Activated CD8-positive, alpha-beta memory T cell treated with anti-CD3 and anti-CD28 coated beads, Interleukin-2, amount 50 U/mL, for 1 hour (primary cell): Measurements from ENCODE around the gene GIPC2.
"Not testable (repeated sequence)": the region's sequence is repeated elsewhere in the genome, so short reads cannot be mapped to it uniquely, and the experiment has no call there.

Source experiments
- DNase-seq: peaks from one replicate; pipeline ENCODE4 v3.0.0-alpha.2; 2020; ENCODE audit errors: extremely low read depth

GIPC2 gene

GRCh38 chr1:78068681-78069283 lies 23.0 kb downstream of the GIPC2 start:
- no peak for DNase-seq

DNA sequence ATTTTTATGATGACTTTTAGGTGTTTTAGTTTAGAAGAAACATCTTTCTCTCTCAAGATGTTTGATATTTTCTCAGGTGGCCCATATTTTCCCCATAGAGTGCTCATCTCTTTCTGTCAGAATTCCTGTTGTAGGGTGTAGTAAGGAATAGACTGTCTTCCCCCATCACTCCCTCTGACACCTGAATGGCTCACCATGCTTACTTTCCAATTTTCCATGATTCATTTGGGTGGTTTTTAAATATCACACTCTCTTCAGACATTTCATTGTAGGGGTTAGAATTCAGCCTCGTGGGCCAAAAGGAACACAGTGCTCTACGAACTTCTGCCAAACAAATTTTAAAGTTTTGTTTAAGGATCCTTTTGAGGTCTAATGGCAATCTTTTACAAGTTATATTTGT lies 24.0 kb downstream of the GIPC2 start:
- DNase-seq: no peak

DNA sequence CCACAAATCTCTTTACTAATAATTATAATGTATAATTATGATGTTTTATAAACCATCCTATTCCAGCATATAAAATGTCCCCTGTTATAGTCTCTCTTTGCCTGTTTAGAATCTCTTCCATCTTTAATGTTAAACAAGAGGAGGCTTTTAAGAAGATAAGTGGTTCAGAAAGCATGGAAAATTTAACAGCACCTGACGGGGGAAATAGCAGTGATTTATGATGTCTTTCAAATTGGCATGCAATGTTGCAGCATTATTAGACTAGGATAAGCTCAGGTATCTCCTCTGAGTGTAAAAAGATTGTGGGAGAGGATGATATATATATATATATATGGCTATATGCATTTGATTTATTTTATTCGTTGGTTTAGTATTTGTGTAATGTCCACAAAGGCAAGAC lies 24.4 kb downstream of the GIPC2 start:
- DNase-seq: no peak

DNA sequence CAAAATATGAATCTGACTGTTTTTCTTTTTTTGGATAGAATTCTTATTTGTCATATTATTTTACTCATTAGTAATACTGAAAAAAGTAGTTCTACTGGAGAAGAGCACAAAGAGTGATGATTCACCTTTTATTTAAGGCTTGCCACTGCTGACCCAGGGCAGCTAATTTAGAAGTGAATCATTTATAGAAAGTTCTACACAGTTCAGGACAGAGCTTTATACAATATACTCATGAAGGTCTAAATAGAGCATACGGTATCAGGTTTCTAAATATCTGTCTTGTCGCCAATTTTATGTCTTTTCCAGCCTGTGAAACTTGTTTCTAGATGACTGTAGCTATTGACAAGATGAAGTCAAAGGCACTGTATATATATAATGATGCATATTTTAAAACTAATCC lies 25.0 kb downstream of the GIPC2 start:
- no peak for DNase-seq

DNA sequence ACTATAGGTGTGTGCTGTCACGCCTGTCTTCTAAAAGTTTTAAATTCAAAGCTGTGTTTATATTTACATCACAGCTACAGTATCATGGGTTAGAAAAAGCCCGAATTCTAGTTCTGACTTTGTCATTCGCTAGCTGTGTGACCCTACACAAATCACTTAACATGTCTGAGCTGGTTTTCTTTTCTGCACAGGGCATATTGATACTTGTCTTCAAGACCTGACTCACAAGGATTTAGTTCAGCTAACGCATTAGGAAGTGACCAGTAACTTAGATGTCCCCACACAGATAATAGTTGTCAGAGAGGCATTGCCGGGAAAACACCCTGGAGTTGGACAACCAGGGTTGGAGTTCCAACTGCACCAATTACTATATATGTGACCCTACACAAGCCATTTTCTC lies 25.9 kb downstream of the GIPC2 start:
- no peak for DNase-seq

DNA sequence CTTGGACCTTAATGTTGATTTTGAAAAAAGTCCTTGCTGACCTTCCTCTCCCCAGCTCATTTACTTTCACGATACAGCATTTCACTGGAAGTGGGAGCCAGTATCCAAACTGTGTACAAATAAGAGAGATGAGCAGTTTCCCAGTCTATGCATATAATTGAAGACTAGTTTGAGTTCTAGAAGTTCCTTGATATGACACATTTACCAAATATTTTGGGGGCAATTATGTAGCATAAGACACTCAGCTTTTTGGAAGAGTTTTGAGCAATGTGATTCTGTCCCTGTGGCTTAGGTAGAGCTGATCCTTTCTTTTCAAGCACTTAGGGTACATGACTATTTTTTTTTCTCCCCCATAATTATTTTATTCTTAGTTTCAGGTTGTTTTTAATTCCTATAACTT lies 26.4 kb downstream of the GIPC2 start:
- no peak for DNase-seq

GRCh38 chr1:78073441-78073840 lies 27.7 kb downstream of the GIPC2 start:
- no peak for DNase-seq

DNA sequence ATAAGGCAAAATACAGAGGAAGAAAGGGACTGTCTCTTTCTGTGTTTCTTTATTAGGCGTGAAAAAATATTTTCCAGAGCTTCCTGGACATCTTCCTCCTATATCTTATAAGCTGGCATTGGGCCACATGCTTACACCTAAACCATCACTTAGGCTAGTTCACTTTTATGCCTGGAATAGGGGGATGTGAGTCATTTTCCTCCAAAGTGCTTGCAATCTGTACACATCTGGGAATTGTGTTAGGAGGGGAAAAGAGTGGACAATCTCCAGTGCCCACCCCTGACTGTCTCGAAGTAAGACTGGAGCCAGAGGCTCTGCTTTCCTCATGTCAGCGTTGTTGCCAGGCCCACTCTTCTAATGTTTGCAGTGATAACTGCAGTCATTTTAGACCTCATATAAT lies 29.9 kb downstream of the GIPC2 start:
- DNase-seq: no peak

DNA sequence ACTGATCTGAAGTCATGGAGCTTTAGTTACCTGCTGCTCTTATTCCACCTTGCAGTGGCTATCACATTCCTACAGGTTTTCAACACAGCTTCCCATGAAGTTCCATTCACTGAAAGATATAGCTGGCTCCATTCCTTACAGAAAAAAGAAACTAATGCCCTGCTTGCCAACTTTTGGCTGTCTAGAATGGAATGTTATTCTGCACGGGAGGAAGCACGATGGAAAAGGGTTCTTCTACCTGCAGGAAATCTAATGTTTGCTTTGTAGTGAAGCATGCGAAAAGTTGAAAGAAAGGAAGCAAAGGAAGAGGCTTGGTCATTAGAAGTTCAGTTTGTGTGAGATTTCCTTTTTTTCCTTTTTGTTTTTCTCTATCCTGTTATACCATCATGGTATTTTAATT lies 32.6 kb downstream of the GIPC2 start:
- DNase-seq: no peak

DNA sequence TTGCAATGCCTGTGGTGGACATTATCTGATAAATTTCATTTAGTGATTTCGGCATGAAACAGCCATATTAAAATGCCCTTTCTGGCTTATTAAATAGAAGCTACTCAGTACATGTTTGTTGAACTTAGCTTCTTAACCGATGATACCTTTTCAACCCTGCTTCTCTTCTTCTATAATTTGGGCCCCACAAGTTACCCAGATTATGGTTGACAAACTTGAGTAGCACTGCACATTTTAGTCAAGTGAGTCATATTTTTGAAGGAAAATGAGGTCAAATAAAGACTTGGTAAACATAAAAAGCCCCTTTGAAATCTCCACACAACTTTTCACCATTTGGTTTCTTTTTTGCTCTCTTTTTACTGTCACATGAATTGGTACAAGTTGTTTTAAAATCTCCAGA lies 33.8 kb downstream of the GIPC2 start:
- DNase-seq: no peak

- no peak for DNase-seq
Measured at GRCh38 chr1:78080767-78081166, 35.0 kb downstream of the GIPC2 start.

DNA sequence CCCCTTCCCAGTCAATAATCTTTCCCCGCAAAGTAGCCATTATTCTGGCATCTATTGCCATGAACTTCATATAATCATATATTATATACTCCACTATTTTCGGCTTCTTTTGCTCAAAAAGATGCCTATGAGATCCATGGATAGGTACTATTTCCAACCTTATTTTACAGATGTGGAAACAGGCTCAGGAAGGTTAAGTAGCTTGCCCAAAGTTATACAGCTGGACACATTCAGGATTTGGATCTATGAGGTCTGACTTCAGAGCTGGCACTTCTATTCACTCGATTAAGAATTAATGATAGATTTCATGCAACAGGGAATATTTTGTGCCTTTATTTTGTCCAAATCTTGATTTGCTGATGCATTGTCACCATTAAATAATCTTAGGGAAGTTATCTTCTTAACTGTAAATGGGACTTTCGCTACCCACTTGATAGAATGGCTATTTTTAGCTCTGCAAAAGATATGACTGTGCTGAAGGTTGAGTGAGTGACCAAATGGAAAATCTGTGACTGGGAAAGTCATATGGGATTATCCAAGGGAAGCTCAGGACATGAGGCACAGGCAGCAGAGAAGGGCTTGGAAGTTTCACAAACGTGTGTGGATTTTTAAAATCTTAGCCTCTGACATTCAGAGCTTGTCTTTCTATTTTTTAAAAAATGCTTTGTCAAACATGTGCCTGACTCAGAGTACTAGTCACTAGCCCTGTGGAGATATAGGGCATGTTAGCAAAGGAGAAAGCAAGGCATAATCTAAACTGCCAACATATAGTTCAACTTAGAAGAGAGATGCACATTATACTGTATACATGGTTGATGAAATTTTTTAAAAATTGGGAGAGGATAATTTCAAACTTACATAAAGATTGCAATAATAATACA lies 36.5 kb downstream of the GIPC2 start:
- DNase-seq: no peak

GRCh38 chr1:78084639-78085038 lies 38.9 kb downstream of the GIPC2 start:
- DNase-seq: not testable (repeated sequence)

GRCh38 chr1:78086697-78087096 lies 40.9 kb downstream of the GIPC2 start:
- no peak for DNase-seq

- no peak for DNase-seq
Measured at GRCh38 chr1:78088015-78088414, 42.2 kb downstream of the GIPC2 start.

DNA sequence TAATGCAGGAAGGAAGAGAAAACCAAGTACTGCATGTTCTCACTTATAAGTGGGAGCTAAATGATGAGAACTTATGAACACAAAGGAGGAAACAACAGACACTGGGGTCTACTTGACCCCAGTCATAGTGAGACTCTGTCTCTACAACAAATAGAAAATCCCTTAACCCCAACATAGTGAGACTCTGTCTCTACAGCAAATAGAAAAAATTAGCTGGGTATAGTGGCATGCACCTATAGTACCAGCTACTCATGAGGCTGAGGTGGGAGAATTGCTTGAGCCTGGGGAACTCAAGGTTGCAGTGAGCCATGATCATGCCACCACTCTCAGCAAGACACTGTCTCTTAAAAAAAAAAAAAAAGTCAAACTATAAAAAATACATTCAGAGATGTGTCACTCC lies 42.7 kb downstream of the GIPC2 start:
- no peak for DNase-seq

GRCh38 chr1:78089010-78089409 lies 43.2 kb downstream of the GIPC2 start:
- no peak for DNase-seq

DNA sequence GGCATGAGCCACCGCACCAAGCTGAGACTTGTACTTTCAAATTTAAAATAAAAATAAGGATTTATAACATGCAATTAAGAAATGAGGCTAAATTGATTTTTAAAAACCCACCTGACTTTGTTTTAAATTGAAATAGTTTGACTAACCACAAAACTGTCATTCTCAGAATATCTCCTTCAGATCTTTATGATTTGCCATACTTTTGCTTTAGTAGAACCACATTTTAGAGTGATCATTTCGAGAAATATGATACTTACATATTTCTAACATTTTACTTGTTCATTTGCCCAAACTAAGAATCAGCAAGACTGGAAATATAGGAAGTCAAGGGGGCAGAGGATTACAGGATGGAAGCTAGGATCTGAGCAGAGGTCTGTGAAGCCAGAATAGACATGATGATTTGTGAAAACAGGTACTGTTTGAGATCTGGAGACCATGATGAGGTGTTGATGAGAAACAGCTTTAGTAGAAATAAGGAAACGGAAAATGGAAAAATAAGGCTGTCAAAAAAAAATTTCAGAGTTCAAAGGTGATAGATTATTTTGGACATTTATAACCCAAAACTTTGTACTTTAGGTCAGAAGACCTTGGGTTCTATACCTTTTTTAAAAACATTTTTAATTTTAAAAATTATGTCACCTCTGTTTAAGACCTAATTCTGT lies 44.8 kb downstream of the GIPC2 start:
- DNase-seq: no peak

GRCh38 chr1:78091215-78091813 lies 45.5 kb downstream of the GIPC2 start:
- no peak for DNase-seq

- DNase-seq: no peak
Measured at GRCh38 chr1:78091886-78092285, 46.1 kb downstream of the GIPC2 start.

GRCh38 chr1:78092643-78093042 lies 46.9 kb downstream of the GIPC2 start:
- DNase-seq: no peak

DNA sequence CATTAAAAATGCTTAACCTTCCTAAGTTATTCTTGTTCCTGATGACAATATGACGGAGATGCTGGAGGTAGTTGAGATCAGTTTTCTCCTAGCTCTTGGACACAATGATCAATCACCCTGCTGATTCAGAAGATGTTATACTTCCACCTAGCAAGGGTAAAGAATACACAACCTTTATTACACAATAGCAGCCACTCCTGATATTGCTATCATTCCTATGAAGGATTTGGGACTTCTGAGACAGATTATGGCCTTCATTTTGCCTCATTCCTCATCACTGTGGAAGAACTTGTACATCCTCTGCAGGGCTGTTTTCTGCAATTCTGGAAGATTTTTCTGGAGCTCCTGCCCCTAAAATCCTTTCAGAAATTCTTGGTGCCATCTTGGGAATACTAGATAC lies 47.8 kb downstream of the GIPC2 start:
- DNase-seq: no peak

DNA sequence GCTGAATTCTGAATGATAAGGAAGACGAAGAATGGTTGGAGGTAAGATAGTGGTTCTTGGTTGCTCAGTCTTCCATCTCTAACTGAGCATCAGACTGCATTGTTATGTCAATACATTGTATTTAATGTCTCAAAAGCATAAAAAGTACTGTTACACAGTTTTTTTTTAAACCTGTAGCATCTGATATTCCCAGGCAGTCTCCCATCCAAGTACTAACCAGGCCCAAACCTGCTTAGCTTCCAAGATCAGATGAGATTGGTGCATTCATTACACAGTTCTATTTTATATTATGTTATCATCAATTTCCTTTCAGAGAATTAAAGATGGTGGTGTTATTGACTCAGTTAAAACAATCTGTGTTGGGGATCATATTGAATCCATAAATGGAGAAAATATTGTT lies 48.9 kb downstream of the GIPC2 start:
- no peak for DNase-seq
